ENCODE results near the gene FAM151A. TPM values are rescaled to one million over a fixed set of nuclear protein-coding genes. Genes with fewer than 3 reads are reported as not detected.

Gene FAM151A
- total RNA-seq, 1 donor from 2014 or later = not detected

GRCh38 chr1:54615531-54616279, 7.6 kb downstream of the FAM151A start:
- intact Hi-C loops (cut with micrococcal nuclease) = no loop called here
- H3K9me3 Mint-ChIP-seq = no peaks in the 10 kb centered on the region
- H3K27ac Mint-ChIP-seq = no peak overlapping the region
- DNase-seq (ENCODE audit: low spot score) = no peak
- no peaks in the 10 kb centered on the region for H3K36me3 Mint-ChIP-seq (ENCODE audit: low read depth)
- H3K4me3 Mint-ChIP-seq (ENCODE audit: low read depth) = no peak overlapping the region
- H3K27me3 Mint-ChIP-seq (ENCODE audit: low read depth) = no peaks in the 10 kb centered on the region
- H3K4me1 Mint-ChIP-seq (ENCODE audit: low read depth) = no peaks in the 10 kb centered on the region

- no peak overlapping the region for H3K4me3 Mint-ChIP-seq (ENCODE audit: low read depth)
- H3K27ac Mint-ChIP-seq = no peak overlapping the region
- no peaks in the 10 kb centered on the region for H3K9me3 Mint-ChIP-seq
- no peaks in the 10 kb centered on the region for H3K36me3 Mint-ChIP-seq (ENCODE audit: low read depth)
- DNase-seq (ENCODE audit: low spot score) = no peak
- intact Hi-C loops (cut with micrococcal nuclease) = no loop called here
- H3K27me3 Mint-ChIP-seq (ENCODE audit: low read depth) = no peaks in the 10 kb centered on the region
- no peaks in the 10 kb centered on the region for H3K4me1 Mint-ChIP-seq (ENCODE audit: low read depth)
Observed at GRCh38 chr1:54614563-54614962, 8.8 kb downstream of the FAM151A start.

- no peak for DNase-seq (ENCODE audit: low spot score)
- Mint-ChIP-seq H3K27me3 (ENCODE audit: low read depth) (no peaks in the 10 kb centered on the region), H3K9me3 (no peaks in the 10 kb centered on the region), H3K4me1 (ENCODE audit: low read depth) (no peaks in the 10 kb centered on the region), H3K36me3 (ENCODE audit: low read depth) (no peaks in the 10 kb centered on the region), H3K27ac (no peak overlapping the region), H3K4me3 (ENCODE audit: low read depth) (no peak overlapping the region)
- intact Hi-C loops (cut with micrococcal nuclease) = no loop called here
Observed at GRCh38 chr1:54614024-54614423, 9.3 kb downstream of the FAM151A start.

- no peak overlapping the region for H3K27ac Mint-ChIP-seq
- intact Hi-C loops (cut with micrococcal nuclease) = no loop called here
- H3K9me3 Mint-ChIP-seq = no peaks in the 10 kb centered on the region
Observed at GRCh38 chr1:54611621-54612020, 11.7 kb downstream of the FAM151A start.

GRCh38 chr1:54610601-54611580, 12.4 kb downstream of the FAM151A start:
- no peak overlapping the region for H3K4me3 Mint-ChIP-seq (ENCODE audit: low read depth)
- H3K36me3 Mint-ChIP-seq (ENCODE audit: low read depth) = no peaks in the 10 kb centered on the region
- H3K27ac Mint-ChIP-seq = no peak overlapping the region
- H3K27me3 Mint-ChIP-seq (ENCODE audit: low read depth) = no peaks in the 10 kb centered on the region
- intact Hi-C loops (cut with micrococcal nuclease) = no loop called here
- no peak for DNase-seq (ENCODE audit: low spot score)
- no peaks in the 10 kb centered on the region for H3K9me3 Mint-ChIP-seq
- H3K4me1 Mint-ChIP-seq (ENCODE audit: low read depth) = no peaks in the 10 kb centered on the region

More at GRCh38 chr1:54611621-54612020, 11.7 kb downstream of the FAM151A start:
- Mint-ChIP-seq H3K36me3 (ENCODE audit: low read depth) (no peaks in the 10 kb centered on the region), H3K27me3 (ENCODE audit: low read depth) (no peaks in the 10 kb centered on the region), H3K4me3 (ENCODE audit: low read depth) (no peak overlapping the region), H3K4me1 (ENCODE audit: low read depth) (no peaks in the 10 kb centered on the region)
- DNase-seq (ENCODE audit: low spot score) = no peak

- DNase-seq (ENCODE audit: low spot score) = no peak
- no peaks in the 10 kb centered on the region for H3K36me3 Mint-ChIP-seq (ENCODE audit: low read depth)
- H3K4me1 Mint-ChIP-seq (ENCODE audit: low read depth) = no peaks in the 10 kb centered on the region
- no peak overlapping the region for H3K27ac Mint-ChIP-seq
- H3K9me3 Mint-ChIP-seq = no peaks in the 10 kb centered on the region
- H3K27me3 Mint-ChIP-seq (ENCODE audit: low read depth) = no peaks in the 10 kb centered on the region
- no peak overlapping the region for H3K4me3 Mint-ChIP-seq (ENCODE audit: low read depth)
- intact Hi-C loops (cut with micrococcal nuclease) = no loop called here
Observed at GRCh38 chr1:54610048-54610447, 13.3 kb downstream of the FAM151A start.

- DNase-seq (ENCODE audit: low spot score) = no peak
- H3K27ac Mint-ChIP-seq = no peak overlapping the region
- no peak overlapping the region for H3K4me3 Mint-ChIP-seq (ENCODE audit: low read depth)
- no peaks in the 10 kb centered on the region for H3K9me3 Mint-ChIP-seq
- H3K27me3 Mint-ChIP-seq (ENCODE audit: low read depth) = no peaks in the 10 kb centered on the region
- peaks cover 5% of the 10 kb centered on the region for H3K4me1 Mint-ChIP-seq (ENCODE audit: low read depth)
- H3K36me3 Mint-ChIP-seq (ENCODE audit: low read depth) = no peaks in the 10 kb centered on the region
- intact Hi-C loops (cut with micrococcal nuclease) = no loop called here
Observed at GRCh38 chr1:54609301-54609921, 13.9 kb downstream of the FAM151A start.

- Mint-ChIP-seq H3K4me1 (ENCODE audit: low read depth) (peaks cover 5% of the 10 kb centered on the region), H3K36me3 (ENCODE audit: low read depth) (no peaks in the 10 kb centered on the region), H3K27me3 (ENCODE audit: low read depth) (no peaks in the 10 kb centered on the region), H3K4me3 (ENCODE audit: low read depth) (no peak overlapping the region), H3K27ac (no peak overlapping the region), H3K9me3 (no peaks in the 10 kb centered on the region)
- intact Hi-C loops (cut with micrococcal nuclease) = no loop called here
- no peak for DNase-seq (ENCODE audit: low spot score)
Observed at GRCh38 chr1:54608566-54609230, 14.6 kb downstream of the FAM151A start.

- H3K4me1 Mint-ChIP-seq (ENCODE audit: low read depth) = peaks cover 5% of the 10 kb centered on the region
- H3K4me3 Mint-ChIP-seq (ENCODE audit: low read depth) = no peak overlapping the region
- H3K27me3 Mint-ChIP-seq (ENCODE audit: low read depth) = no peaks in the 10 kb centered on the region
- no peak for DNase-seq (ENCODE audit: low spot score)
- intact Hi-C loops (cut with micrococcal nuclease) = no loop called here
- H3K36me3 Mint-ChIP-seq (ENCODE audit: low read depth) = no peaks in the 10 kb centered on the region
- no peaks in the 10 kb centered on the region for H3K9me3 Mint-ChIP-seq
- no peak overlapping the region for H3K27ac Mint-ChIP-seq
Observed at GRCh38 chr1:54607821-54608565, 15.3 kb downstream of the FAM151A start.

GRCh38 chr1:54606990-54607325, 16.4 kb downstream of the FAM151A start:
- H3K4me1 Mint-ChIP-seq (ENCODE audit: low read depth) = peaks cover 5% of the 10 kb centered on the region
- H3K36me3 Mint-ChIP-seq (ENCODE audit: low read depth) = no peaks in the 10 kb centered on the region
- H3K27me3 Mint-ChIP-seq (ENCODE audit: low read depth) = no peaks in the 10 kb centered on the region
- no peak for DNase-seq (ENCODE audit: low spot score)
- H3K4me3 Mint-ChIP-seq (ENCODE audit: low read depth) = no peak overlapping the region
- intact Hi-C loops (cut with micrococcal nuclease) = no loop called here
- H3K9me3 Mint-ChIP-seq = no peaks in the 10 kb centered on the region
- H3K27ac Mint-ChIP-seq = no peak overlapping the region

- Mint-ChIP-seq H3K36me3 (ENCODE audit: low read depth) (no peaks in the 10 kb centered on the region), H3K4me3 (ENCODE audit: low read depth) (no peak overlapping the region), H3K9me3 (no peaks in the 10 kb centered on the region), H3K4me1 (ENCODE audit: low read depth) (peaks cover 5% of the 10 kb centered on the region), H3K27me3 (ENCODE audit: low read depth) (no peaks in the 10 kb centered on the region), H3K27ac (no peak overlapping the region)
- intact Hi-C loops (cut with micrococcal nuclease) = no loop called here
- DNase-seq (ENCODE audit: low spot score) = no peak
Observed at GRCh38 chr1:54606096-54606989, 17.0 kb downstream of the FAM151A start.

All from activated T-helper 2 cell treated with anti-CD3 and anti-CD28 coated beads, Interferon-gamma antibody, Interleukin-2, Interleukin-4, amounts not matched to agents 10 μg/mL and 5 μg/mL and 100 μg/mL, durations not matched to agents 14 hours and 24 hours and 36 hours (primary cell).